Measurements from ENCODE around the gene ZNF597.
A peak's percentile ranks its signal among the peaks of the same experiment; 100 is the strongest.
"Not testable (repeated sequence)": the region's sequence is repeated elsewhere in the genome, so short reads cannot be mapped to it uniquely, and the experiment has no call there.

ZNF597 gene

DNA sequence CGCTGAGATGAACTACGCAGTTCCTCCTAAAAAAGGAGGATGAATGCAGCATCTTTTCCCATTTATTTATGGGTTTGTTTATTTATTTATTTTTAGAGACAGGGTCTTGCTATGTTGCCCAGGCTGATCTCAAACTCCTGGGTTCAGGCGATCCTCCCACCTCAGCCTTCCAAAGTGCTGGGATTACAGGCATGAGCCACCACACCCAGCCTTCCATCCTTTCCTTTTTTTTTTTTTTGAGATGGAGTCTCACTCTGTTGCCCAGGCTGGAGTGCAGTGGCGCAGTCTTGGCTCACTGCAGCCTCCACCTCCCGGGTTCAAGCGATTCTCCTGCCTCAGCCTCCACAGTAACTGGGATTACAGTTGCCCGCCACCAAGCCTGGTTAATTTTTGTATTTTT lies 31.6 kb upstream of the ZNF597 start:
- not testable (repeated sequence) for DNase-seq

DNA sequence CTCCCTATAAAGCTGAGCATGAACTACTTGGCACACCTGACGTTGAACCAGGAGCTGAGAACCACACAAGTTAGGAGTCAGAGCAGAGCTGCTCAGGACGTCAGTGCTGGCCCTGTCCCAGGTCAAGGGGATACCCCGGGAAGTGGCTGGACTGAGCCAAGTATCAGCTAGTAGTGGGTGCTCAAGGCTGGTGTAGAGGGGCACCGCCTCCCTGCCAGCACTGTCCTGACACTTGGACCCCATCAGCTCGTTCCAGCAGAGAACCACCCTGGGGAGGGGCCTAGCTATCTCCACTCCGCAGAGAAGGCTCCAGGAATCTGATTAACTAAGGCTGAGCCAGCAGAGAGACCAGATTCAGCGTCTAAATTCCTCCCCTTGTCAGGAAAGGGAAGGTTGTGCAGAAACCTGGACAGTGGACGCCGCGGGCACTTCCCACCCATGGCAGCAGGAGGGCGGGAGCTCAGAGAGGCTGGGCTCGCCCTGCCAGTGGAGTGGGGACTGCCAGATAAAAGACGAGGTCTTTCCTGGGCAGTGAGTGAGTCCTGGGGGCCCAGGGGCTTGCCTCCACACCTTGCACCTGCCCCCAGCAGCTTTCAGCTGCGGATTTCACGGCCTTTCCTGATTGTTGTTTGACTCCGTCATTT lies 31.0 kb upstream of the ZNF597 start:
- DNase-seq = no peak

DNA sequence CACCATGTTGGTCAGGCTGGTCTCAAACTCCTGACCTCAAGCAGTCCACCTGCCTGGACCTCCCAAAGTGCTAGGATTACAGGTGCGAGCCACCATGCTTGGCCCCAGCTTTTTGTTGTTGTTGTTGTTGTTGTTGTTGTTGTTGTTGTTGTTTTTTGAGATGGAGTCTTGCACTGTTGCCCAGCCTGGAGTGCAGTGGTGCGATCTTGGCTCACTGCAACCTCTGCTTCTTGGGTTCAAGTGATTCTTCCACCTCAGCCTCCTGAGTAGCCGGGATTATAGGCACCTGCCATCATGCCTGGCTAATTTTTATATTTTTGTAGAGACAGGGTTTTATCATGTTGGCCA lies 30.3 kb upstream of the ZNF597 start:
- DNase-seq = not testable (repeated sequence)

DNA sequence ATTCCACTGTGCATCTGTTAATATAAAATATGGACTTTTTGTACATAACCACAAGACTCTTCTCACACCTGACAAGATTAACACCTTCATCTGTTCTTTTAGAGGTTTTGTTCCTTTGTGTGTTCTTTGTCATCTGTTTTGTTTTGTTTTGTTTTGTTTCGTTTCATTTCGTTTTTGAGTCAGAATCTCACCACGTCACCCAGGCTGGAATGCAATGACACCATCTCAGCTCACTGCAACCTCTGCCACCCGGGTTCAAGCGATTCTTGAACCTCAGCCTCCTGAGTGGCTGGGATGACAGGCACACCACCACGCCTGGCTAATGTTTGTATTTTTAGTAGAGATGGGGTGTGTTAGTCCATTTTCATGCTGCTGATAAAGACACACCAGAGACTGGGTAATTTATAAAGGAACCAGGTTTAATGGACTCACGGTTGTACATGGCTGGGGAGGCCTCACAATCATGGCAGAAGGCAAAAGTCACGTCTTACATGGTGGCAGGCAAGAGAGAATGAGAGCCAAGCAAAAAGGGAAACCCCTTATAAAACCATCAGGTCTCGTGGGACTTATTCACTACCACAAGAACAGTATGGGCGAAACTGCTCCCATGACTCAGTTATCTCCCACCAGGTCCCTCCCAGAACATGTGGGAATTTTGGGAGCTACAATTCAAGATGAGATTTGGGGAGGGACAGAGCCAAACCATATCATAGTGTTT lies 29.7 kb upstream of the ZNF597 start:
- DNase-seq = peak; percentile 59

DNA sequence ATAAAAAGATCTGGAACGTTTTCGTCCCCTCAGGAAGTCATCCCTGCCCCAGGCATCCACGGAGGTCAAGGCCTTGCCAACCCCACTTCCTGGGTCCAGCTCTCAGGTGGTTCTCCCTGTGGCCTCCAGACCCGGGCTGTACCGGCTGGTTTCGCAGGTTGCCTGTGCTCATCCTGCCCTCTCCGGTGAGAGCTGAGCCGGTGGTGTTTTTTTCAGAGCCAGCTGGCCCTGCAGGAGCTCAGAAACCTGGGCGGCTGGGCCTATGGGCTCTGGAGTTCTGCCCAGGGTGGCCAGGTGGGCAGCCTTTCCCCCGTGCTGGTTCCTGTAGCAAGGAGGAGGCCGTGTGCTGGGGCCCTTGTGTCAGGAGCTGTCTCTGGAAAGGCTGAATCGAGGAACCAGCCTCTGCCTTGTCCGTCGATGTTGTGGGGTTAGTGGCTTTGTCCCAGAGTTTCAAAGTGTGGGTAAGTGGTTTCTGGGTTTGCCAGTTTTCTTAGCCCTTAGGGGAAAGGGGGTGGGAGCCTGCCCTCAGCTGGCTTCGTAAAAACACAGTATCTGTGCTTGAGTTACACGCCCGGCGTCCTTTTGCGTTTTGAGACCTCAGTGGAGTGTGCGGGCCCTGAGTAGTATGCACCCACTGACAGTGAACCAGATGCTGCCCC lies 28.3 kb upstream of the ZNF597 start:
- DNase-seq = no peak

DNA sequence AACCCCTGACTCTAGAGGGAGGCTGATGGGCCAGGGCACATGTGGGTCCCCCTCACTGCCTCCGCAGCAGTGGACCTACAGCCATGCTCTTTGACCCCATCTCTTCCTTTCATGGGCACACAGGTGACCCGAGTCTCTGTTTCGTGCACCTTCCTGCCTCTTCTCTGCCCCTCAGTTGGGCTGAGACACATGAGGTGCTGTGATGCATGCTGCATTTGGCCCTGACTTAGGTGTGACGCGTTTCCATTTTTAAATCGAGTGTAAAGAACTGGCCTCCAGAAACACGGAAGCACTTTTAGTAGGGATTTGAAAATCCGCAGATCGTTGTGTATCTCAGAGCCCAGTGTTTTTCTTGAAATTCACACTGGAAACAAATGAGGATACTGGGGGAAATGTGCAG lies 27.4 kb upstream of the ZNF597 start:
- DNase-seq = no peak

DNA sequence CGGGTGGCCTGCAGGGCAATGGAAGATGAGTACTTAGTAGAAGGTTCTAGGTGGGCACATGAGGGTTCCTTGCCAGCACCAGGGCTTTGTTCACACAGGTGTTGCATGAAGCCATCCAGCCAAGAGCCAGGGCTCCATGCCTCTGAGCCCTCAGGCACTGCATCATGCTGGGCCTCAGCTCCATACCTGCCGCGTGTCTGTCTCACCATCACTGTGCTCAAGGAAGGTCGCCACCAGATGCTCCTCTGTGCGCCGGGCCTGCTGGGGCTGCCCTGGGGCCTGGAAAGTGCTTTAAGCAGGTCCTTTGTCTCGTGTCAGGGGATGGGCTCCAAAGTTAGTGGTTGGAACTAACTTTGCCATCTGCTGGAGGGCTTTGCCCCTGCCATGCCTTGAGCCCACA lies 26.4 kb upstream of the ZNF597 start:
- DNase-seq = no peak

DNA sequence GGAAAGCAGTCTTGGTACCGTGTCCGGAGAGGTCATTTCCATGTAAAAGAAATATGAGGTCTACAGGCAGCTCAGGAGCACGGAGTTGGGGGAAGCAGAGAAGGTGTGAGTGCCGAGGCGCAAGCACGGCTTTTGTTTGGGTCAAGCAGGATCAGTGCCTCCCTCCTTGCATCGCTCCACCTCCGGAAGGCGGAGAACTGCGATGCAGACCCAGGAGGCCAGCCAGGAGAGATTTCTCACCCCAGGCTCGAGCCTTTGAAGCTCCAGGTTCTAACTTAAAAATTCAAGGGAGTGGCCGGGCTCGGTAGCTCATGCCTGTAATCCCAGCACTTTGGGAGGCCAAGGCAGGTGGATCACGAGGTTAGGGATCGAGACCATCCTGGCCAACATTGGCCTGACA lies 25.2 kb upstream of the ZNF597 start:
- no peak for DNase-seq

DNA sequence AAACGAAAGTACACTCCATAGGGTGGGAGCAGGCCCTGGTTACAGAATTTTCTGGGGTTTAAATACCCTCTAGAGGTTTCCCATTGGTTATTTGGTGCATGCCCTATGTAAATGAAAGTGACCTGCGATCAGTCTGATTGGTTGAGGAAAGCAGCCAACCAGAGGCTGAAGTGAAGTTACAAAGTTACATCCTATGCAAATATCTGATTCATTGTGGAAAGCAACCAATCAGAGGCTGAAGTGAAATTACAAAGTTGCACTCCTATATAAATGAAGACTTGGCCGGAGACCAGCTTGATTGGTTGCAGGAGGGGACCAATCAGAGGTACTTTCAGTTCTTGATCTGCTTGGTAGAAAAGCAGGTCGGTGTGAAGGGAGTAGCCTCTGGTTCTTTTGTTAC lies 24.6 kb upstream of the ZNF597 start:
- DNase-seq = peak; percentile 48

DNA sequence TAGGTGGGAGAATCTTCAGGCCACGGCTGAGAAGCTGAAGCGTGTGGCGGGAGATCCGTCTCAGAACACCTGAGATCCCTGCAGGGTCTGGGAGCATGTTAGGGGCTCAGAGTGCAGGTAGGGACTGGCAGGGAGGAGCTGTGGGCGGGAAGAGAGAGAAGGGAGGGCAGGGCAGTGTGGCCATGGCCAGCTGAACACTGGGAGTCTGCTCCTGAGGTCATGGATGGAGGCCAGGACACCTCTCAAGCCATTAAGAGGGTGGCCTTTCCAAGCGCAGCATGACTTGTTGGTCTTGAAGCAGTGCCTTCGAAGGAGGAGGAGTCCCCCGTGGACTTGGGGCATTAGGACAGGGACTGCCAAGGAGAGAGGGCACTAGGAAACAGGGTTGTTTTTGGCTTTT lies 23.9 kb upstream of the ZNF597 start:
- no peak for DNase-seq

DNA sequence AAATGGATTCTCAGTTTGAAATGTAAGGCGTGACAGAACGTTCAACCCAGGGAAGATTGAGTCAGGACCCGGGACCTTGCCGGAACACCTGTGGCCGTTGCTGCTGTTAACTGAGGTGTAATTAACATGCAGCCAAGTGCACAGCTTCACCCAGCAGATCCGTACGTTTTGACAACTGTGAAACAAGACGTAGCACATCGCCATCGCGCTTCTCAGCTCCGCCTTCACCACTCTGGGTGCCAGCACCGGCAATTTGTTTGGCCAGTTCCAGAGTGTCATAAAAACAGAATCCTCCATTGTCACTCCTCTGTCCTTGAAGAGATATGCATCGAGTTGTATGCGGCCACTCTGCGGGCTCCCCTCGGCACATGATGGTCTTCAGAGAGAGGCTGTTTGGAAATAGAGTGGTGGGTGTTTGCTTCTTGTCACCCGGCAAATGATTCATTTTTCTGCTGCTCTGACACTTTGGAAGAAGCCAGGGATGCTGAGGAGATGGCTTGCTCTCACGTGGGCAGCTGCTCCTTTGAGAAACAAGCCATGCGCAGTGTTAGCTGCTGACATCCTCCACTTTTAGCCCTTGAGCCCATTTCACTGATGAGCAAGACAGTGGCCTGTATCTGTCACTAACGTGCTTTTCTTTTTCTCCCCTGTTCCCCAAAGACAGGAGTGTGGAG lies 22.7 kb upstream of the ZNF597 start:
- DNase-seq = no peak

DNA sequence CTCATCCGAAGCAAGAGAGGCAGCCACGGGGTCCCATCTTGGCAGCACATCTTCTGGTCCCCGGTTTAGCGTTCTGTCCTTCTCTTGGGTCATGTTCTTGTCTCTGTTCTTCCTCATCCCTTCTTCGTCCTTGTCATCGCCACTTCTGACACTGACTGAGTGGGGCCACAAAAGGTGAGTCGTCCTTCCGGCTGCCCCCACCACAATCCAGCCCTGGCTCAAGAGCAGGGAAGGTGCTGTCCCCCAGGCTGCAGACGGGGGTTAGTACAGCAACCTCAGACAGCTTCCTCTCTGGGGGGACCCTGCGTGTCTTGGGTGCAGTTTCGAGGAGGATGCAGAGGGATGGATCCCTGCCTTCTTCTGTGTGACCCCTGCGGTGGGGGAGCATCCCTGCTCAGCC lies 22.0 kb upstream of the ZNF597 start:
- DNase-seq = no peak

DNA sequence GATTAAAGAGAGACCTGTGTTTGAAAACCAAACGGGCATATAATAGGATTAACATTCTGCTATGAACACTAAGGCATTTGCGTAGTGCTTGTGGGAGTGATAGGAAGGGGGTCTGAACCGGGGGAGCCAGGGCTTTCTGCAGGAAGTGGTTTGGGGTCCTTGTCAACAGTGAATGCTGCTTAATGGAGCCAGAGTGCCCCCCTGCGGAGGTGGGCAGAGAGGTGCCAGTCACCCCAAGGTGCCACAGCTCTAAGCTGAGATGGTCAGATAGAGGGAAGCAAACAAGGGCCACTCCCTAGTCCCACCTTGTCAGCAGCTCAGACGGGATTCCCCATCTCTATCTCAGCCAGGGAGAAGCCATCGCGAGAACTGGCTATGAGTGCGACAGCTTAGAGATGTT lies 17.8 kb upstream of the ZNF597 start:
- no peak for DNase-seq

DNA sequence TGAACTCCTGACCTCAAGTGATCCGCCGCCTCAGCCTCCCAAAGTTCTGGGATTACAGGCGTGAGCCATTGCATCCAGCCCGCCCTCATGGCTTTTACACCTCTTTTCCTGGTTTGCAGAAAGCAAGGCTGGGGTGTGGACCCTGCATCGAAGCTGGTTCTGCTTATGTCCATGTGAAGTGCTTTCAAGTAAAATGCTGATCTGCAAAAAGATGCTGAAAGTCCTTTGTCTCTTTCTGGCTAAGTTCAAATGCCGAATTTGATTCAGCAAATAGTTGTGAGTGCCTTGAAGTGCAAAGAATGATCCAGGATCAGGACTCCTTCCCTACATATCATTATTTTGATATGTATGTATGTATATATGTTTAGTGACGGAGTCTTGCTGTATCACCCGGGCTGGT lies 17.3 kb upstream of the ZNF597 start:
- no peak for DNase-seq

DNA sequence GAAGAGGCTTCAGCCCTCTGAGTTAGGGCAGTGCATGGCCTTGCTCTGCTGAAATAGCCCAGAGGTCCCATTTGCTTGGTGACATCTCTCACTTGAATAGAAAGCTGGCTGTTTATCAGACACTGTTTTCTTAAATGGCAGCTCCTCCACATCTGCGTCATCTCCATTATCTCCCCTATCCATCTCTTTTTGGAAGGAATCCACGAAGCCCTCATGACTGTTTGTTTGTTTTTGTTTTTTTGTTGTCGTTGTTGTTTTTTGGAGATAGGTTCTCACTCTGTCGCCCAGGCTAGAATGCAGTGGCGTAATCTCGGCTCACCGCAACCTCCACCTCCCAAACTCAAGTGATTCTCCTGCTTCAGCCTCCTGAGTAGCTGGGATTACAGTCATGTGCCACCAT lies 16.8 kb upstream of the ZNF597 start:
- DNase-seq = no peak

DNA sequence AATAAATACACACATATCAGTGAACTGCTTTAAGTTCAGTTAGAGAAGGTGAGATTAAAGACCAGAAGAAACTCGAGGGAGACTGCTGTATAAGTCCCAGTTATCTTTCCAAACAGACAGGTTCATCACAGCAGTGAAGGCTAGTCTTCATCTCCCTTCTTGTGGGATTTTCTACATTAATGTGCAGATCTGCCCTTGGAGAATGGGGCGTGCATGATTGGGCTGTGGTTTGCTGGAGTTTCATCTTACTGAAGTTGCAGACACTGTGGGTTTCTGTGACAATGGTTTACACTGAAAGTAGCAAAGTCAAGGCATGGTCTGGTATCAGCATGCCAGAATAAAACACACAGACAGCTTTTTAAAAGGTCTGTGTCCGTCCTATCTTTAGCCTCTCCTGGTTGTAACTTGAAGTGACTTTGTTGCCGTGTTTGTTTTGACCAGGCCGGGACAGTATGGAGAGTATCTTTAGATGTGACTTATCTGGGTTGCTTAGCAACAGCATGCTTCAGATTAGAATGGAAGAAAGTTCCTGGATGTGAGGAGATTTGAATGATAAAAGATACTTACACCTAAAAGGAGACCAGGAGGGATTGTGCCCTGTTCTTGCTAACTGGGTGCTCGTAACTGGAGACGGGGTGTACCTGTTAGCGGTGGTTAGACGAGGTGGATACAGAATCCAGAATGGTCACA lies 16.2 kb upstream of the ZNF597 start:
- peak; percentile 14 for DNase-seq

DNA sequence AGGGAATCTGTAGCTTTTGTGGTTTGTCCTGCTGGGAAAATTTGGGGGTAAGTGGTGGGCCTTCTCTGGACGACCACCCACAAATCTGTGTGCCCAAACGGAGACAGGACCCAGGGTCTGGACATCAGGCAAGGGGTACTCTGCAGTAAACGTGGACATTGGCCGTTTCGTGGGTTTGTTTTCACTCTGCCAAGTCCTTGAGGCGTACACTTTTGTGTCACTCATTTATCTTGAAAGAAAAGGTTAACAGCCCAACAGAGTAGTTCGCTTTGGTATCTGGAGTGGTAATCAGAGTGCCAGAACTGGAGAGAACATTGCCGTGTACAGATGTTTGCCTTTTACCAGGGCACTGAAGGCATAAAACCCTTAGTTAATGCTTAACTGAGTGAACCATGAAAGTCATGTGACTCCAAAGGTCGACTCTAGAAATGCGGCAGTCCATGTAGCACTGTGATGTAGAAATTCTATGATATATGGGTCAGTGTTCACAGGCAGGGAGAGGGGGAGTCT lies 15.6 kb upstream of the ZNF597 start:
- DNase-seq = peak; percentile 21

DNA sequence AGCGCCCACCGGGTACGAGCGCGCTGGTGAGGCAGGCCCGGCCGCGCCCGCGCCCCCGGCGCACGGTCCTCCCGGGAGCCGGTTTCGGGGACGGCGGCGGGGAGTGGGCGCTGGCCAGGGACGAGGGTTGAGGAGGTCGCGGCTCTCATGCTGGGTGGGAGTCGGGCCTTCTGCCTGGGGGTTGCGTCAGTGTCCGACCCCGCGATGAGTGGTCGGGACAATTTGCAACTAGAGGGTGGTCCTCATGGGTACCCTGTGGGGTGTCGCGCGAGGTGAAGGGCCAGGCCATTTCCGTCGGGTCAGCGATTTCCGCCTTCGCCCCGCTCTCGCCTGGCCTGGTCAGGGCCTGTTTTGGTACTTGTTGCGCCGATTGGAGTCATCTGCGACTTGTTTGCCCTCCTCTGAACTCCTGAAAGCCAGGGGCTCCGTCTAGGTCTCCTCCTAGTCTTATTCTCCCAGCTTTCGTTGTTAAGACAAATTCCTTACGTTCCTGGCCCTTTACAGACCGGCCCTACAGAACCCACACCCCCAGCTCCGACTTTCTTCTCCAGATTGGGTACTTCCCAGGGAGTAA lies 15.1 kb upstream of the ZNF597 start:
- DNase-seq = peak; percentile 59

DNA sequence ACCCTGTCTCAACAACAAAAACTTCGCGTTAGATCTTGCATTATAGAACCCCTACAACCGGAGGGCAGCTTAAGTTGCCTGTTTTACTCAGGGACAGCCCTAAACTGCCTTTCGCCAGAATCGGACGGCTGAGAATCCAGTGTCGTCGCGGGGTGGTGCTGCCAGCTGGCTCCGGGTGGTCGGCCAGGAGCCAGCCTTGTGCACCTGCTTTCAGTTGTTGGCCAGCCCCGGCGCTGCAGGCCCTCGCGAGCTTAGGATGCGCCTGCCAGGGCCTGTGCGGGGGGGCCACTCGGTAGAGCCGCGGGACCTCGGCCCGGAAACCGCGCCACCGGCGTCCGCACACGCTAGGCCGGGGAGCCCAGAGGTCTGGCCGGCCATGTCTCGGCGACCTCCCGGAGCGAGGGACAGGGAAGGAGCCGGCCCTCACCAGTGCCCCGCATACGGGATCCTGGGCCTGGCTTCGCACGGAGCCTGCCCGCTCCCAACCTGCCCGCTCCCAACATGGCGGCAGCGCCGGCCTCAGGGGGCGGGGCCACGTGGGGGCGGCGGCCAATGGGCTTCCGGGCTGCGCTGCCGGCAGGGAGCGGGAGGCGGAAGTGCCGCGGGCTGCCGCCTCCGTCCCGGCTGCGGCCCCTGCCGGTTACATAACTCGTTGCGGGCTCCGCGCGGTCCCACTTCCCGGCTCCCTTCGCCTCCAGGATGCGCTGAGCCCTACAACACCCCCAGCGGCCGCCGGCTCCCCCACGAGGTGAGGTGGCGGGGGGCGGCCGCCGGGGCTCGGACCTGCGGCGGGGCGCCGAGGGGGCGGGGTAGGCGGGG lies 14.3 kb upstream of the ZNF597 start:
- peak; percentile 87 for DNase-seq

DNA sequence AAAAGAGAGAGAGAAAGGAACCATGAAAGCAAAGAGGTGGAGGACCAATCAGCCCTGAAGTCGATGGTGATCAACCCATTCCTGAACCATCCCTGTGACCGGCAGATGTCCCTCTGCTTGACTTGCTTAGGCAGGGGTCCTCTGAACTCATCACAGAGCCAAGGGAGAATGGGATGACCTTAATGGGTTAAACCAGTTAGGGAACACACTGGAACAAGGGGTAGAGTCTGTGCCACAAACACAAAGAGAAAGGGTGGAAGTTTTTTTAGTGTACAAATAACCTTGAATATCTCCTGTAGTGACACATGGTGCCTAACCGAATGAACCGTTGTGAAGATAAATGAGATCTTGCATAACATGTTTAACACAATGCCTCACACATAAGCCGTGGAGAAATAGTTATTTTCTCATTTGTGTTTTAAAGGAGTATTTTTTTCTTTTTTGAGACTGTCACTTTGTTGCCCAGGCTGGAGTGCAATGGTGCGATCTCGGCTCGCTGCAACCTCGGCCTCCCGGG lies 11.4 kb upstream of the ZNF597 start:
- DNase-seq = no peak

DNA sequence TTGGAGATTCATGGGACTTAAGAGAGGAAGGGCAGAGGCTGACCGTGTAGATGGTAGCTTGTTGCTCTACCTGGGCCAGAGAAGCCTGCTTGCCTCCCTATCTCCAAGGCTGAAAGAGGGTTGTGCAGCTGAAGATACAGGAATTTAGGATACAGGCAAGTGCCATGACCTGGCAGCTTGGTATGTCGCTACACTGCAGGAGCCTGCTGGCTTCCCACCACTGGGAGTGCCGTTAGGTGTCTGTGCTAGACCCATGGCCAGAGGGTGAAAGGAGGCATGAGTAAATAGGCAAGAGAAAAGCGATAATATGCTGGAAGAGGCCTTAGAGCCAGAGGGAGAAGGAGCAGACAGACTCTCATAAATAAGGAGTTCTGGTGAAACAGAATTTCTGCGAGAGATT lies 10.8 kb upstream of the ZNF597 start:
- peak; percentile 42 for DNase-seq

DNA sequence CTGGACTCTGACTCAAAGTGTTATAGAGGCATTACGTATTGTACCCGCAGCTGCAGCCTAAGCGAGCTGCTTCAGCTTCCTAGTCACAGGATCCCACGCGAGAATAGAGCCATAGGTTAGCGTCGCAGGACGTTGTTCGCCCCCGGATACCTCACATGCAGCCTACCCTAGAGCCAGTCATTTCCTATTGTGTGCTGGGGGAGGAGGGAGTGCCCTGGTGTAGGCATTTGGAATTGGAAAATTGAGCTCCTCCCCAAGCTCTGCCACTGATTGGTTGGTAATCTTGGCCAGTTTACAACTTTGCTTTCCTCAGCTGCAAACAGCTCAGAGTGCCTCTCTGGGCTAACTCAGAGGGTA lies 706 bp upstream of the ZNF597 start:
- peak; percentile 80 for DNase-seq

Measured in EL (cell line).